NCI-H526 treated with DMSO at 0.1 percent for 48 hours (cell line): ENCODE results near the gene CCND2.
A peak's percentile ranks its signal among the peaks of the same experiment; 100 is the strongest.

Experiments used
- DNase-seq: peaks from one replicate; lab custom pipeline; 2025; lab: John Stamatoyannopoulos, UW

The CCND2 gene

DNA sequence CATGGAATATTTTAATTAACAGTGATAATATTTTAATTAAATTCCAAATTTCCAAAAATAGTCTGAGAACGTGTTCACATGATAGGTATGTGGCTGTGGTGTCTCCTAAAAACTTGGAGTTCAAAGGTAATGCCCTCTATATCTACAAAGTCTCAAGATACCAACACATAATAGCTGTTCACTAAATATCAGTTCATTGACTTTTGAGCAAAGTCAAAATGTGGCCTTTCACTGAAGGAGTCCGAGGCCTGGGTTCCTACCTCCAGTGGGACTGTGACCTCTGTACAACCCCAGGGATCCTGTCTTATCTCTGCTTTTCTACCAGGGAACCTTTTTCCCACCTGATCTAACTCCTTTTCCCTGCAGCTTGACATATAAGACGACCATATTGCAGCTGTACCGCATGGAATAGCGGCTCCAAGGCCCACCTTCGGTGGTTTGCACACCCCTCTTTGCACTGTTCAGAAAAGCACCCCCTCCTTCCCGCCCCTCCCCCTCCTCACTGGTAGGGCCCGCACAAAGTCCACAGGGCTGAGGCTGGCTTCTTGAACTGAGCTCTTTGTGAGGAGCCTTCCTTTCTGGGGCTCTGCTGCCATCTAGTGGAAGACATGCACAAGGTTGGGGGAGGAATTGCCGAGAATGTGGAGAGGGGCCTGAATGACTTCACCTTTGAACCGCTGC lies 3.1 kb downstream of the CCND2 start:
- peak; percentile 63 for DNase-seq

GRCh38 chr12:4277205-4277543 lies 3.6 kb downstream of the CCND2 start:
- no peak for DNase-seq

- no peak for DNase-seq
These were observed 4.3 kb downstream of the CCND2 start for GRCh38 chr12:4277857-4278256.

- DNase-seq: no peak
These were observed 5.0 kb downstream of the CCND2 start for GRCh38 chr12:4278329-4279197.

- no peak for DNase-seq
These were observed 5.7 kb downstream of the CCND2 start for GRCh38 chr12:4279198-4279690.

- DNase-seq: no peak
These were observed 7.0 kb downstream of the CCND2 start for GRCh38 chr12:4280351-4281163.

- no peak for DNase-seq
These were observed 7.7 kb downstream of the CCND2 start for GRCh38 chr12:4281173-4281654.

DNA sequence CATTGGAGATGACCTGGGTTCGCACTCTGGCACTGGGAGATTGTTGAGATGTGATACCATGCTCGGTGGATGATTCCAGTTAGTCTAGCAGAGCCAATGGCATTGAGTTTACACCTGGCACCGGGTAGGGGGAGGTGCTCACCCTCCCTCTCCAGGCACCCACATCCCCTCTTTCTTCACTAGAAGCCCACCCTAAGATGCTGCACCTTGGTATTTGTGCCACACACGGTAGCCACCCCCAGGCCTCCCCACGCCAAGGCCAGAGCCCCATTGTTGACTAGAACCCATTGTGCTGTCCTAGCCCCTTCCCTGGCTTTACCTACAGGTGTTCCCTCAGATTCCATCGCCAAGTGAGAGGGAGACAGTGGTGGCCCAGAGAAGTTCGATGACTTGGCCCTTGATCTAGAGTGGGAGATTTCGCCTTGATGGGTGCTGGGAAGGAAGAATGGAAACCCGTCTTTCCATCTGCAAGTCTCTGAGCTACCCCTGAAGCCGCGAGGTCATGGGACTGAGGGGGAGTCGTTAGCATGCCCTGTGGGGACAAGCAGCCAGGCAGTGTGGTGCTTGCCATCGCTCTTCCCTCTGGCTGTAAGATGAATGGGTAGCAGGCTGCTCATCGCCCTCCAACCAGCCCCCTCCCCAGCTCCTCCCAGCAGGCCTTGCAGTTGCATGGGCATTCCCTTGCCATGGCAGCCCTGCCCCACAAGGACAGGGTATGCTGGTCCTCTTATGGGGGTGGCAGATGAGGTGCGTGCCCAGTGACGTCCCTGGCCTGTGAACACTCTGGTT lies 8.7 kb downstream of the CCND2 start:
- no peak for DNase-seq

DNA sequence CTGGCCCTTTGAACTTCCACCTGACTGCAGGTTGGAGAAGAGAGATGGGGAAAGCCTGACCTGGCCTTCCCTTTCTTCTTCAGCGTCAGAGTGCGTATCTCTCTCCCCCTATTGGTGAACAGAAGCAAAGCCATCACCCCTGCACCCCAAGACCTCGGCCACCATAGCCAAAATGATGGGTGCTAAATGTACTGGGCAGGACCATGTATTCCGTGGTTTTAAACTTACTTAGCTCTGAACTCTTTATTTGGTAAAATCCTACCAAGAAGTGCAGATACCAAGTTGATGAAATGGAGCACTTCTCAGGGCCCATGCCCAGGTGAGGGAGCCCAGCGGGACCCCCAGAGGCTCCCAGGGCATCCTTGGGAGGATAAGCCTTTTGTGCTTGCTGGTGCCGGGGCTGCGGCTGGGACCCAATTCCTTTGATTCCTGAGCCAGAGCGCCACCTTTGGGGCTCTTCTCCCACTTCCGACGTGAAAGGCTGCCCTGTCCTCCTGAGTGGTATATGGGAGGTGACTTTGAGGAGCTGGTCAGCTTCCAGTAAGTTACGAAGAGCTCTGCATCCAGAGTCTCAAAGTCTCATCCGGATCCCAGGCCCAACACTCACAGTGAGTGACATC lies 9.4 kb downstream of the CCND2 start:
- DNase-seq: no peak

GRCh38 chr12:4283512-4284255 lies 10.1 kb downstream of the CCND2 start:
- DNase-seq: no peak

DNA sequence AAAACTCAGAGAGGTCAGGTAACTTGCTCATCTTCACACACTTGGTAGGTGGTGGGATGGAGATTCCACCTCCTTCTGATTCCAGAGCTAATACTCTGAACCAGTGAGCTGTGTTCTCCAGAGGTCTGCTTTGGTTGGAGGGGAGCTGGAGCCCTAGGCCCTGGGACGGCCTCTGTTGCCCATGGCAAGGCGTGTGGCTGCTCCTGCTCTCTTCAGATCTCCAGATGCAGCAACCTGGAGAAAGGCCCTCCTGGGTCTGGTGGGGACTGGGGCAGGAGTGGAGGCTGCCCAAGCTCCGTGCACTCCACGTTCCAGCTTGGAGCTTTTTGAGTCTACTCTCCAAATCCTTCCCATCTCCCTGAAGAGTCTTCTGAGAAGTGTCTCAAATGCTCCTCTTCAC lies 10.7 kb downstream of the CCND2 start:
- no peak for DNase-seq

DNA sequence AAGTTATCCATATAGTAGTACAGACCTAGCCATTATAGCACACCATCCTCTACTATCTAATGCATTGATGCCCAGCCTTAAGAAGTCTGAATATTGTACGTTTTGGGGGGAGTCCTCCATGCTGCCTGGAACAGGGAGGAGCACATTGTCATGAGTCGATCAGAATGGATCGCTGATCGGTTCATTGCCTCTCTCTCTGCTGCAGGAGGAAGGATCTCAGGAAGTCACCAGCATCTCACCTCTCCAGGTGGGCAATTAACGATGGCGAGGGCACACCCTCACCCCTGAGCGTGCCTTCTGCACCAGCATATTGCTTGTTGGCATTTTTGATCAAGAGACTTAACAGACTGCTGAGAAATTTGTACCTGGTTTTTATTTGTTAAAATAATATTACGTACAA lies 11.5 kb downstream of the CCND2 start:
- DNase-seq: no peak

- no peak for DNase-seq
These were observed 12.7 kb downstream of the CCND2 start for GRCh38 chr12:4286228-4286627.

- DNase-seq: no peak
These were observed 13.3 kb downstream of the CCND2 start for GRCh38 chr12:4286771-4287317.

- no peak for DNase-seq
These were observed 14.0 kb downstream of the CCND2 start for GRCh38 chr12:4287325-4288211.

DNA sequence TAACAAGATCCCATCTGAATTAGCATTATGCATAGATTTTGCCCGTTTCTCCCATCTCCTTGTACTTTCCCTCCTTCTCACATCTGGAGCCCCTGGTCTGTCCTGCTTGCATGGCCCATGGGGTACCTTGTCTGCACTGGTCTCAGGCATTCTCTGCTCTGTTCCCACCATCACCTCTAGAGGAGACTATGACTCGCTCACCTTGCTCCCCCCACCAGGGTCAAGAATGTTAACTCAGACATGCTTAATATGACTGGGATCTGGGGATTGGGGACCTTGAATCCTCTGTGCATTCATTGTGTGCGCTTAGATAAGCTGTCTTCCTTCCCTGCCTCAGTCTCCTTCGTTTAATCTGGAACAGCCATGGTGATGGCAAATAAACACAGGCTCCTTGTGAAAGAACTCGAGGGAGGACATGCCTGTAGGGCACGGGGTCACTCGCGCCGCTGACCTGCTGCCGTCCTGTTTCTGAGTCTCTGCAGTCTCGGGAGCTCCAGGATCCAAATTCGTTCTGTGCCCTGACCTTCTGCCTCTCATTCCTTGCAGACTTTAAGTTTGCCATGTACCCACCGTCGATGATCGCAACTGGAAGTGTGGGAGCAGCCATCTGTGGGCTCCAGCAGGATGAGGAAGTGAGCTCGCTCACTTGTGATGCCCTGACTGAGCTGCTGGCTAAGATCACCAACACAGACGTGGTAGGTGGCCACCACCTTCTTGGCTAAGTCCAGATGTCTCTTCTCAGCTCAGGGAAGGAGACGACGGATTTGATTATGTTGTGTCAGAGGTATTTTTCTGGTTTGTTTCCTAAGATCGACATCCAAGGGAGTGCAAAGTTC lies 15.0 kb downstream of the CCND2 start:
- DNase-seq: no peak

- DNase-seq: no peak
These were observed 15.8 kb downstream of the CCND2 start for GRCh38 chr12:4289231-4289878.
